ENCODE data around the gene UBAP2. TPM values are rescaled to one million over a fixed set of nuclear protein-coding genes. Genes with fewer than 3 reads are reported as not detected.
A peak's percentile ranks its signal among the peaks of the same experiment; 100 is the strongest.
"Not testable (repeated sequence)": the region's sequence is repeated elsewhere in the genome, so short reads cannot be mapped to it uniquely, and the experiment has no call there.

UBAP2 gene
- total and polyA plus RNA-seq, 2 donors (not counting 3 experiments of a cell fraction or from before 2014, with no cell fraction given): 43.2 to 55.8 TPM

- no peaks in the 10 kb centered on the region for H3K27me3 ChIP-seq (ENCODE audit: control insufficient read depth in 2 of 2, insufficient read depth in 2 of 2, low read length in 2 of 2)
- no peak overlapping the region for H3K9ac ChIP-seq (replicated peaks; ENCODE audit: extremely low read depth, insufficient read depth, low read length)
- H3K9me1 ChIP-seq (replicated peaks; ENCODE audit: control insufficient read depth, extremely low read depth, insufficient read depth, low read length): no peaks in the 10 kb centered on the region
- peaks cover 85% of the 10 kb centered on the region for H3K79me2 ChIP-seq (ENCODE audit: control insufficient read depth, insufficient read depth, low read length)
- no peaks in the 10 kb centered on the region for H4K20me1 ChIP-seq (replicated peaks; ENCODE audit: control insufficient read depth, extremely low read depth, insufficient read depth, low read length)
- no peaks in the 10 kb centered on the region for H3K9me3 ChIP-seq (replicated peaks; ENCODE audit: control insufficient read depth, insufficient read depth, low read length)
- H2AFZ ChIP-seq (ENCODE audit: low read depth, low read length): no peak overlapping the region
- TF ChIP-seq CTCF (IDR thresholded peaks at IDR 0.05; ENCODE audit: extremely low read depth in 1 of 2, insufficient read depth in 1 of 2, low read depth in 1 of 2, low read length in 2 of 2): no peak
- no peak for TF ChIP-seq POLR2AphosphoS5 (IDR thresholded peaks at IDR 0.05; ENCODE audit: insufficient read depth, low read depth, low read length)
- no peak for TF ChIP-seq FOS (IDR thresholded peaks at IDR 0.05; ENCODE audit: borderline replicate concordance, insufficient read depth, low read length)
- no peak for TF ChIP-seq JUN (IDR thresholded peaks at IDR 0.05; ENCODE audit: borderline replicate concordance, insufficient read depth, insufficient read length, low read depth)
- no peak for TF ChIP-seq GATA2 (IDR thresholded peaks at IDR 0.05; ENCODE audit: insufficient read depth, insufficient read length, low read depth, low read length)
- no peak for TF ChIP-seq EZH2 (IDR thresholded peaks at IDR 0.05; ENCODE audit: borderline replicate concordance, low read depth, low read length, severe bottlenecking)
- TF ChIP-seq MYC (IDR thresholded peaks at IDR 0.05; ENCODE audit: low read depth, low read length): no peak
- TF ChIP-seq POLR2A (IDR thresholded peaks at IDR 0.05; ENCODE audit: low read depth, low read length): no peak
- no peak for TF ChIP-seq MAX (IDR thresholded peaks at IDR 0.05; ENCODE audit: insufficient read depth, insufficient read length)
- H3K36me3 ChIP-seq (ENCODE audit: control insufficient read depth in 2 of 2, extremely low read depth in 1 of 2, insufficient read depth in 2 of 2, low read length in 2 of 2): peaks cover 0 to 3% of the 10 kb centered on the region in 2 experiments
- peaks cover 18% of the 10 kb centered on the region for H3K4me1 ChIP-seq (ENCODE audit: control insufficient read depth, extremely low read depth, insufficient read depth, low read length)
- no TSS peak for BruUV-seq (replicated peaks)
- ChIA-PET POLR2A (interaction anchor here (0.7 kb wide), 1 partner anchor 239 kb away, joined by 3 read pairs; no protein-coding TSS in a partner anchor), CTCF (interaction anchor here (0.9 to 2.0 kb wide), 3 partner anchors 100 to 287 kb away, joined by 3 to 5 read pairs (median 3); no protein-coding TSS in a partner anchor)
- dilution Hi-C loops (cut with MboI; ENCODE audit: extremely low pct_ligation_motif_present, low sequenced_read_pairs): no loop called here
- no peak for FAIRE-seq
- peak overlapping the region; percentile 59 for H3K27ac ChIP-seq (ENCODE audit: insufficient read depth, low read depth, low read length)
- DNase-seq (ENCODE audit: low read depth, low spot score): no peak
- no peak overlapping the region for H3K4me3 ChIP-seq (replicated peaks in 1 of 3; ENCODE audit: insufficient read depth in 1 of 3, low read depth in 1 of 3, low read length in 3 of 3)
- intact Hi-C loops (cut with micrococcal nuclease): loop anchor here (2.0 kb wide), 1 partner anchor 24 kb away; the partner anchor contains the start of gene UBAP2
- H3K4me2 ChIP-seq (ENCODE audit: insufficient read depth, low read length): peak overlapping the region; percentile 58
Observed at GRCh38 chr9:34025062-34025461, 23.6 kb downstream of the UBAP2 start.

- H3K4me1 ChIP-seq (ENCODE audit: control insufficient read depth, extremely low read depth, insufficient read depth, low read length): peaks cover 18% of the 10 kb centered on the region
- H2AFZ ChIP-seq (ENCODE audit: low read depth, low read length); H3K27me3 ChIP-seq (ENCODE audit: control insufficient read depth in 2 of 2, insufficient read depth in 2 of 2, low read length in 2 of 2); H3K9me3 ChIP-seq (replicated peaks; ENCODE audit: control insufficient read depth, insufficient read depth, low read length); BruUV-seq (replicated peaks); H3K4me3 ChIP-seq (replicated peaks in 1 of 3; ENCODE audit: insufficient read depth in 1 of 3, low read depth in 1 of 3, low read length in 3 of 3); H3K36me3 ChIP-seq (ENCODE audit: control insufficient read depth in 2 of 2, extremely low read depth in 1 of 2, insufficient read depth in 2 of 2, low read length in 2 of 2); dilution Hi-C loops (cut with MboI; ENCODE audit: extremely low pct_ligation_motif_present, low sequenced_read_pairs); H4K20me1 ChIP-seq (replicated peaks; ENCODE audit: control insufficient read depth, extremely low read depth, insufficient read depth, low read length); H3K9me1 ChIP-seq (replicated peaks; ENCODE audit: control insufficient read depth, extremely low read depth, insufficient read depth, low read length): not testable (repeated sequence)
- FAIRE-seq (peak; percentile 66), DNase-seq (ENCODE audit: low read depth, low spot score) (peak; percentile 17)
- CTCF ChIA-PET: interaction anchor here (0.9 to 2.0 kb wide), 2 partner anchors 100 to 211 kb away, joined by 3 to 5 read pairs; no protein-coding TSS in a partner anchor
- H3K27ac ChIP-seq (ENCODE audit: insufficient read depth, low read depth, low read length): peak overlapping the region; percentile 59
- H3K4me2 ChIP-seq (ENCODE audit: insufficient read depth, low read length): peak overlapping the region; percentile 58
- peaks cover 88% of the 10 kb centered on the region for H3K79me2 ChIP-seq (ENCODE audit: control insufficient read depth, insufficient read depth, low read length)
- POLR2A ChIA-PET: interaction anchor here (0.7 kb wide), 1 partner anchor 240 kb away, joined by 3 read pairs; no protein-coding TSS in a partner anchor
- intact Hi-C loops (cut with micrococcal nuclease): loop anchor here (1.0 to 2.0 kb wide), 2 partner anchors 24 to 50 kb away; partner anchors contain the start of gene UBAP2
- peak overlapping the region; percentile 16 for H3K9ac ChIP-seq (replicated peaks; ENCODE audit: extremely low read depth, insufficient read depth, low read length)
Observed at GRCh38 chr9:34024476-34024875, 24.2 kb downstream of the UBAP2 start.

All from endothelial cell of umbilical vein (primary cell).